H1 (cell line): ENCODE results near the gene DDX56. TPM values are rescaled to one million over a fixed set of nuclear protein-coding genes. Genes with fewer than 3 reads are reported as not detected.

Source experiments
- BRCA1 ChIP-seq: IDR thresholded peaks from 2 replicates; pipeline ENCODE4 v1.6.1; 2012; ENCODE audit warnings: low read depth, low read length, improper control_type of control experiment
- CHD2 ChIP-seq: IDR thresholded peaks from 2 replicates; pipeline ENCODE4 v1.6.1; 2012; ENCODE audit warnings: low read length, improper control_type of control experiment
- EGR1 ChIP-seq: IDR thresholded peaks from 2 replicates; pipeline ENCODE4 v1.6.1; 2011; ENCODE audit warnings: low read depth, low read length, borderline replicate concordance
- GABPA ChIP-seq: IDR thresholded peaks from 2 replicates; pipeline ENCODE4 v1.6.1; 2011; ENCODE audit warnings: mild to moderate bottlenecking, low read length, moderate library complexity, borderline replicate concordance; ENCODE audit not compliant: insufficient read depth
- SAP30 ChIP-seq: fragments of 300-600 bp; sonication (generic); IDR thresholded peaks from 2 replicates; pipeline ENCODE4 v1.7.1; 2012; ENCODE audit warnings: low read length, moderate library complexity, mild to moderate bottlenecking, inconsistent platforms; ENCODE audit not compliant: insufficient read depth, insufficient replicate concordance
- SIN3A ChIP-seq, 2 experiments: IDR thresholded peaks in 1 of 2; conservative IDR thresholded peaks in 1 of 2; 2 replicates each; pipeline ENCODE4 v1.6.1; 2011 to 2012; ENCODE audit warnings: low read length in 2 of 2, improper control_type of control experiment in 1 of 2, low read depth in 1 of 2, mild to moderate bottlenecking in 1 of 2
- SP2 ChIP-seq: IDR thresholded peaks from 2 replicates; pipeline ENCODE4 v1.6.1; 2012; ENCODE audit warnings: mild to moderate bottlenecking, low read length, inconsistent platforms
- TCF12 ChIP-seq: IDR thresholded peaks from 2 replicates; pipeline ENCODE4 v1.6.1; 2011; ENCODE audit warnings: low read depth, mild to moderate bottlenecking, low read length
- ZNF274 ChIP-seq: IDR thresholded peaks from 2 replicates; pipeline ENCODE4 v1.7.0; 2012; ENCODE audit warnings: low read length, borderline replicate concordance; ENCODE audit errors: extremely low read depth
- polyA plus RNA-seq, 7 experiments: library from polyadenylated mRNA; depleted of rRNA in 3 of 7; stranded (reverse) in 5 of 7; unstranded in 2 of 7; fragments of >200 nt in 5 of 7; fragments of 200-250 nt in 2 of 7; gene quantifications; 1 replicate in 5 of 7; 2 replicates in 1 of 7; 4 replicates in 1 of 7; pipeline versions ENCODE4 v1.2.1 to v1.2.3, GENCODE V29; 2011 to 2013; ENCODE audit warnings: missing spikeins in 2 of 7, mixed read lengths in 2 of 7
- total RNA-seq: library from RNA; stranded (reverse); fragmentation: NEBNext Ultra II Directional; extraction: Animal tissue kit (Norgen Biotek cat#: 25700); gene quantifications from 2 replicates; pipeline ENCODE4 v1.2.1, GENCODE V29; 2021
- TF ChIP-seq, protein P1 (sequence below): fragments of 300-600 bp; sonication (generic); IDR thresholded peaks from 2 replicates; pipeline ENCODE4 v1.7.1; 2012; ENCODE audit warnings: low read length, moderate library complexity, mild to moderate bottlenecking, inconsistent platforms; ENCODE audit not compliant: insufficient replicate concordance

DDX56 gene
- total and polyA plus RNA-seq, 2 of the 8 experiments (the other 6 are each of a cell fraction or from before 2014, with no cell fraction given), result 56.9 to 81.6 TPM

DNA sequence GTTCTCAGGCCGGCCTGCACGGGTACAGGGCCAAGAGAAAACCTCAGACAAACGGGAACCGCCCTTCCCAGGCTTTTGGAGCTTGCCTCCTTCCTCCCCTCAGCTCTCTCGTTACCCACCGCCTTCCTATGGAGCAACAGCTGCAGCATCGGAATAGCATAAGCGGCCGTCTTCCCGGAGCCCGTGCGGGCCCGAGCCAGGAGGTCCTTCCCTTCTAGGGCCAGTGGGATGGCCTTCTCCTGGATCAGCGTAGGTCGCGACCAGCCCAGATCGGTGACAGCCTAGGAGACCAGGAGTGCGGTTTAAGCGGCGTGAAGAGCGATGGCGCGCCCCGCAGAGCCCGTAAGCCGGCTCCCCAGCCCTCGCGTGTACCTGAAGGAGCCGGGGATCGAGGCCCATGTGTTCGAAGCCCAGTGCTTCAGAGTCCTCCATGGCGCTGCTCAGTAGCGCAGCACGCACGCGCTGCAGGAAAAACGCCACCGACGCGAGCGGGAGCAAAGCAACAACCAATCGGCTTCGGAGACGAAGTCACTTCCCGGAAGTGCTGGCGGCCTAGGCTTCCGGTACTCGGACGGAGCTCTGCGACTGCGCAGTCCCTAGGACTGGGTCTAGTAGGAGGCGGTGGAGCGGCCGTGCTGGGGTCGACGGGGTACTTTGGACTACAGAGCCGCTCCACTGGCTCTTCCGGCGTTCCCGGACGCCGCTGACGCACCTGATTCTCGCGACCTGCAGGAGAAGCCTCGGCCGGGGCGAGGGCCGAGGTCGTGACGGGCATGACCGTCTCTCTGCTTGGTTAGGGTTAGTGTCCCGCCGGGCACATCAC lies at the start of gene DDX56 (continued):
- TF ChIP-seq, protein P1, sequence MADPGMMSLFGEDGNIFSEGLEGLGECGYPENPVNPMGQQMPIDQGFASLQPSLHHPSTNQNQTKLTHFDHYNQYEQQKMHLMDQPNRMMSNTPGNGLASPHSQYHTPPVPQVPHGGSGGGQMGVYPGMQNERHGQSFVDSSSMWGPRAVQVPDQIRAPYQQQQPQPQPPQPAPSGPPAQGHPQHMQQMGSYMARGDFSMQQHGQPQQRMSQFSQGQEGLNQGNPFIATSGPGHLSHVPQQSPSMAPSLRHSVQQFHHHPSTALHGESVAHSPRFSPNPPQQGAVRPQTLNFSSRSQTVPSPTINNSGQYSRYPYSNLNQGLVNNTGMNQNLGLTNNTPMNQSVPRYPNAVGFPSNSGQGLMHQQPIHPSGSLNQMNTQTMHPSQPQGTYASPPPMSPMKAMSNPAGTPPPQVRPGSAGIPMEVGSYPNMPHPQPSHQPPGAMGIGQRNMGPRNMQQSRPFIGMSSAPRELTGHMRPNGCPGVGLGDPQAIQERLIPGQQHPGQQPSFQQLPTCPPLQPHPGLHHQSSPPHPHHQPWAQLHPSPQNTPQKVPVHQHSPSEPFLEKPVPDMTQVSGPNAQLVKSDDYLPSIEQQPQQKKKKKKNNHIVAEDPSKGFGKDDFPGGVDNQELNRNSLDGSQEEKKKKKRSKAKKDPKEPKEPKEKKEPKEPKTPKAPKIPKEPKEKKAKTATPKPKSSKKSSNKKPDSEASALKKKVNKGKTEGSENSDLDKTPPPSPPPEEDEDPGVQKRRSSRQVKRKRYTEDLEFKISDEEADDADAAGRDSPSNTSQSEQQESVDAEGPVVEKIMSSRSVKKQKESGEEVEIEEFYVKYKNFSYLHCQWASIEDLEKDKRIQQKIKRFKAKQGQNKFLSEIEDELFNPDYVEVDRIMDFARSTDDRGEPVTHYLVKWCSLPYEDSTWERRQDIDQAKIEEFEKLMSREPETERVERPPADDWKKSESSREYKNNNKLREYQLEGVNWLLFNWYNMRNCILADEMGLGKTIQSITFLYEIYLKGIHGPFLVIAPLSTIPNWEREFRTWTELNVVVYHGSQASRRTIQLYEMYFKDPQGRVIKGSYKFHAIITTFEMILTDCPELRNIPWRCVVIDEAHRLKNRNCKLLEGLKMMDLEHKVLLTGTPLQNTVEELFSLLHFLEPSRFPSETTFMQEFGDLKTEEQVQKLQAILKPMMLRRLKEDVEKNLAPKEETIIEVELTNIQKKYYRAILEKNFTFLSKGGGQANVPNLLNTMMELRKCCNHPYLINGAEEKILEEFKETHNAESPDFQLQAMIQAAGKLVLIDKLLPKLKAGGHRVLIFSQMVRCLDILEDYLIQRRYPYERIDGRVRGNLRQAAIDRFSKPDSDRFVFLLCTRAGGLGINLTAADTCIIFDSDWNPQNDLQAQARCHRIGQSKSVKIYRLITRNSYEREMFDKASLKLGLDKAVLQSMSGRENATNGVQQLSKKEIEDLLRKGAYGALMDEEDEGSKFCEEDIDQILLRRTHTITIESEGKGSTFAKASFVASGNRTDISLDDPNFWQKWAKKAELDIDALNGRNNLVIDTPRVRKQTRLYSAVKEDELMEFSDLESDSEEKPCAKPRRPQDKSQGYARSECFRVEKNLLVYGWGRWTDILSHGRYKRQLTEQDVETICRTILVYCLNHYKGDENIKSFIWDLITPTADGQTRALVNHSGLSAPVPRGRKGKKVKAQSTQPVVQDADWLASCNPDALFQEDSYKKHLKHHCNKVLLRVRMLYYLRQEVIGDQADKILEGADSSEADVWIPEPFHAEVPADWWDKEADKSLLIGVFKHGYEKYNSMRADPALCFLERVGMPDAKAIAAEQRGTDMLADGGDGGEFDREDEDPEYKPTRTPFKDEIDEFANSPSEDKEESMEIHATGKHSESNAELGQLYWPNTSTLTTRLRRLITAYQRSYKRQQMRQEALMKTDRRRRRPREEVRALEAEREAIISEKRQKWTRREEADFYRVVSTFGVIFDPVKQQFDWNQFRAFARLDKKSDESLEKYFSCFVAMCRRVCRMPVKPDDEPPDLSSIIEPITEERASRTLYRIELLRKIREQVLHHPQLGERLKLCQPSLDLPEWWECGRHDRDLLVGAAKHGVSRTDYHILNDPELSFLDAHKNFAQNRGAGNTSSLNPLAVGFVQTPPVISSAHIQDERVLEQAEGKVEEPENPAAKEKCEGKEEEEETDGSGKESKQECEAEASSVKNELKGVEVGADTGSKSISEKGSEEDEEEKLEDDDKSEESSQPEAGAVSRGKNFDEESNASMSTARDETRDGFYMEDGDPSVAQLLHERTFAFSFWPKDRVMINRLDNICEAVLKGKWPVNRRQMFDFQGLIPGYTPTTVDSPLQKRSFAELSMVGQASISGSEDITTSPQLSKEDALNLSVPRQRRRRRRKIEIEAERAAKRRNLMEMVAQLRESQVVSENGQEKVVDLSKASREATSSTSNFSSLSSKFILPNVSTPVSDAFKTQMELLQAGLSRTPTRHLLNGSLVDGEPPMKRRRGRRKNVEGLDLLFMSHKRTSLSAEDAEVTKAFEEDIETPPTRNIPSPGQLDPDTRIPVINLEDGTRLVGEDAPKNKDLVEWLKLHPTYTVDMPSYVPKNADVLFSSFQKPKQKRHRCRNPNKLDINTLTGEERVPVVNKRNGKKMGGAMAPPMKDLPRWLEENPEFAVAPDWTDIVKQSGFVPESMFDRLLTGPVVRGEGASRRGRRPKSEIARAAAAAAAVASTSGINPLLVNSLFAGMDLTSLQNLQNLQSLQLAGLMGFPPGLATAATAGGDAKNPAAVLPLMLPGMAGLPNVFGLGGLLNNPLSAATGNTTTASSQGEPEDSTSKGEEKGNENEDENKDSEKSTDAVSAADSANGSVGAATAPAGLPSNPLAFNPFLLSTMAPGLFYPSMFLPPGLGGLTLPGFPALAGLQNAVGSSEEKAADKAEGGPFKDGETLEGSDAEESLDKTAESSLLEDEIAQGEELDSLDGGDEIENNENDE, result no peak
- TF ChIP-seq CHD2 (peak; percentile 58; the same call in 1 of the 2 replicates), BRCA1 (no peak), SIN3A (conservative IDR thresholded peaks at IDR 0.05 in 1 of 2, IDR thresholded peaks at IDR 0.05 in 1 of 2; ENCODE audit: low read depth in 1 of 2, low read length in 2 of 2) (no peak; a peak in 1 of 4 replicates), EGR1 (peak; percentile 51; the same call in 1 of the 2 replicates), SAP30 (peak; percentile 34), SP2 (no peak), ZNF274 (no peak), GABPA (peak; percentile 91), TCF12 (no peak)
